ENCODE measurements around the gene RNF44. TPM values are rescaled to one million over a fixed set of nuclear protein-coding genes. Genes with fewer than 3 reads are reported as not detected.

The RNF44 gene
- total RNA-seq, 4 donors from 2014 or later, result 8.8 to 23.1 (median 15.5) TPM

DNA sequence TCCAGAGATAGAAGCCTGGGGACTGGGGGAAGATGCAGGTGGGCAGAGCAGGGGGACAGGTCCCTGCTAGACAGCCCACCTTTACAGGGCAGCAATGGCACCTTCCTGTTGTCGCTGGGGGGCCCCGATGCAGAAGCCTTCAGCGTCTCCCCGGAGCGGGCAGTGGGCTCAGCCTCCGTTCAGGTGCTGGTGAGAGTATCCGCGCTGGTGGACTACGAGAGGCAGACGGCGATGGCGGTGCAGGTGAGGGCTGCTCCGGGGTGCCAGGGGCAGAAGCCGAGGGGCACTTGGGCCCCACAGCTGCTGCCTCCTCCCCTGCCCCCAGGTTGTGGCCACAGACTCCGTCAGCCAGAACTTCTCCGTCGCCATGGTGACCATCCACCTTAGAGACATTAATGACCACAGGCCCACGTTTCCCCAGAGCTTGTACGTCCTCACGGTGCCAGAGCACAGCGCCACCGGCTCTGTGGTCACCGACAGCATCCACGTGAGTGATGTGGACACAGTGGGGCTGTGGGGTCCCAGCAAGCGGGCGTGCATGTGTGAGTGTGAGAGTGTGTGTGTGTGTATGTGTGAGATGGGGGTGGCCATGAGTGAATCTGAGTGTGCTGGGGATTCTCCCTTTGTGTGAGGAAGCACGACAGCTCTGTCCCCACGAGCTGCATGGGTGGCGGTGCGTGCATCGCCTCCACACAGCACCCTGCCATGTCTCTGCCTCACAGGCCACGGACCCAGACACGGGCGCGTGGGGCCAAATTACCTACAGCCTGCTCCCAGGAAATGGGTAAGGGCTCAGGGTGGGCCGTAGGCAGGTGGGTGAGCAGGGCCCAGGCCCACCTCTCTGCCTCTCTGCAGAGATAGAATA is 40.3 kb upstream of the RNF44 start:
- no peak for TF ChIP-seq CTCF (IDR thresholded peaks at IDR 0.05)
- no peak for TF ChIP-seq POLR2A (IDR thresholded peaks at IDR 0.05)
- Histone ChIP-seq H3K4me3 (no peak overlapping the region), H3K27me3 (peaks cover 0 to 17% (median 0%) of the 10 kb centered on the region in 4 donors), H3K9me3 (no peaks in the 10 kb centered on the region), H3K4me1 (peaks cover 0 to 11% (median 0%) of the 10 kb centered on the region in 3 donors), H3K27ac (no peak overlapping the region), H3K36me3 (no peaks in the 10 kb centered on the region)
- no peak for DNase-seq
- 63 to 84% methylated on average over 6 to 16 of the region's 36 CpGs for WGBS, 2 donors
- intact Hi-C loops (cut with DNase I), result no loop called here

DNA sequence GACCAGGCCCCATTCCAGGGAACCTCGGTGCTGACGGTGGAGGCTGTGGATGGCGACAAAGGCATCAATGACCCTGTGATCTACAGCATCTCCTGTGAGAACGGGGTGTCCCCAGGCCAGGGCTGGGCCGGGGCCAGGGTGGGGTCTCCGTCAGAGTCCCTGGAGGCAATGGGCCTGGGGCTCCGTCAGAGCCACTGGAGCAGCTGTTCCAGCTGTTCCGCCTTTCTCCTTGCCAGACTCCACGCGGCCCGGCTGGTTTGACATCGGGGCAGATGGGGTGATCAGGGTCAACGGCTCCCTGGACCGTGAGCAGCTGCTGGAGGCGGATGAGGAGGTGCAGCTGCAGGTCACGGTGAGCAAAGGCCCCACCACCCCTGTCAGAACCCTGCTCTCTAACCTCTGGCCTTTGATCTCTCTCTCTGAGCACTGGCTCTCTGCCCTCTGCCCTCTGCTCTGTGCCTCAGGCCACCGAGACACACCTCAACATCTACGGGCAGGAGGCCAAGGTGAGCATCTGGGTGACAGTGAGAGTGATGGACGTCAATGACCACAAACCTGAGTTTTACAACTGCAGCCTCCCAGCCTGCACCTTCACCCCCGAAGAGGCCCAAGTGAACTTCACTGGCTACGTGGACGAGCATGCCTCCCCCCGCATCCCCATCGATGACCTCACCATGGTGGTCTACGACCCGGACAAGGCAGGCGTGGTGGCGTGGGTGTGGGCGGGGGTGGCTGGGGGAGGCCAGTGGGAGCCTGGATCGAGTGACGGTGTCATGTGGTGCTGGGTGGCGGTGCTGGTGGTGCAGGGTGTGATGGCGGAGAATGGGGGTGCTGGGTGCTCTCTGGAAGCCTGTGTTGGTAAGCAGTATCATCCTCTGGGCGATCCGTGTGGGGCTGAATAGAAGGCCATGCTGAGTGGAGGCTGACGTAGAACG is 38.6 kb upstream of the RNF44 start:
- 70 to 83% methylated on average over 17 to 24 of the region's 37 CpGs for WGBS, 2 donors

DNA sequence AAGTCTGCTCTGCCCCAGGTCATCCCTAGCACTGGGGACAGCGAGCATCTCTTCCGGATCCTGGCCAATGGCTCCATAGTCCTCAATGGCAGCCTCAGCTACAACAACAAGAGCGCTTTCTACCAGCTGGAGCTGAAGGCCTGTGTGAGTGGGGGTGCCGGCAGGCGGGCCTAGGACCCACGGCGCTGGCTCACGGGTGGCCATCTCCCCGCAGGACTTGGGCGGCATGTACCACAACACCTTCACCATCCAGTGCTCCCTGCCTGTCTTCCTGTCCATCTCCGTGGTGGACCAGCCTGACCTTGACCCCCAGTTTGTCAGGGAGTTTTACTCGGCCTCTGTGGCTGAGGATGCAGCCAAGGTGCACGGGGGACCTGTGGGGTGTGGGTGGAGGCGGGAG is 37.9 kb upstream of the RNF44 start:
- Histone ChIP-seq H3K27ac (no peak overlapping the region), H3K4me1 (peaks cover 0 to 11% (median 0%) of the 10 kb centered on the region in 3 donors), H3K27me3 (peaks cover 0 to 26% (median 0%) of the 10 kb centered on the region in 4 donors), H3K4me3 (no peak overlapping the region), H3K36me3 (no peaks in the 10 kb centered on the region), H3K9me3 (no peaks in the 10 kb centered on the region)
- DNase-seq, result no peak
- TF ChIP-seq CTCF (IDR thresholded peaks at IDR 0.05) (no peak), POLR2A (IDR thresholded peaks at IDR 0.05) (no peak)
- WGBS, 2 donors, result 60 to 85% methylated on average over 2 to 8 of the region's 14 CpGs
- intact Hi-C loops (cut with DNase I), result no loop called here

More for the DNA sequence above, 38.6 kb upstream of the RNF44 start:
- no peak for DNase-seq
- intact Hi-C loops (cut with DNase I), result no loop called here
- H3K9me3 ChIP-seq, result no peaks in the 10 kb centered on the region
- H3K27me3 ChIP-seq, result peaks cover 0 to 26% (median 0%) of the 10 kb centered on the region in 4 donors
- H3K4me3 ChIP-seq, result no peak overlapping the region
- H3K27ac ChIP-seq, result no peak overlapping the region
- H3K4me1 ChIP-seq, result peaks cover 0 to 11% (median 0%) of the 10 kb centered on the region in 3 donors
- TF ChIP-seq POLR2A (IDR thresholded peaks at IDR 0.05) (no peak), CTCF (IDR thresholded peaks at IDR 0.05) (no peak)
- no peaks in the 10 kb centered on the region for H3K36me3 ChIP-seq

DNA sequence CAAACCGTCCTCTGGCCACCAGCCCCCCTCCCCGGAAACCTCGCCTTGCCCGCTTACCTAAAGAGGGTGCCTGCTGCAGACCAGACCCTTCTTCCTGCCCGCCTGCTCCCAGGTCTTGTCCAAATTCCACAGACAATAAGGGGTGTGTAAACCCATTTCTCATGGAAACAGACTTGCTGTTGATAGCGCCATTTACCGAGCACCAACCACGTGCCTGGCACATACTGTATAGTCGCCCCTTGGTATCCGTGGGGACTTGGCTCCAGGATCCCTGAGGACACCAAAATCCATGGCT is 37.0 kb upstream of the RNF44 start:
- TF ChIP-seq CTCF (IDR thresholded peaks at IDR 0.05), result peak in 1 of 6 experiments; percentile 22
- no peak for TF ChIP-seq POLR2A (IDR thresholded peaks at IDR 0.05)
- H3K4me3 ChIP-seq, result no peak overlapping the region
- peaks cover 0 to 33% (median 0%) of the 10 kb centered on the region in 4 donors for H3K27me3 ChIP-seq
- no peaks in the 10 kb centered on the region for H3K36me3 ChIP-seq
- no peaks in the 10 kb centered on the region for H3K9me3 ChIP-seq
- intact Hi-C loops (cut with DNase I), result no loop called here
- peaks cover 0 to 11% (median 0%) of the 10 kb centered on the region in 3 donors for H3K4me1 ChIP-seq
- WGBS, 2 donors, result 39 to 43% methylated on average over 6 to 9 of the region's 10 CpGs
- DNase-seq, result no peak
- H3K27ac ChIP-seq, result no peak overlapping the region
